ENCODE results near the gene OR6Q1.
"Not testable (repeated sequence)": the region's sequence is repeated elsewhere in the genome, so short reads cannot be mapped to it uniquely, and the experiment has no call there.

Gene OR6Q1

GRCh38 chr11:58030653-58031052 is at the start of gene OR6Q1:
TSS of gene OR6Q1 (plus strand) at chr11:58030953. CDS start at chr11:58030953, 0 bp downstream.
- DNase-seq (ENCODE audit: low read depth): no peak

- DNase-seq (ENCODE audit: low read depth): no peak
Observed at GRCh38 chr11:57981536-57981935, 49.2 kb upstream of the OR6Q1 start.

GRCh38 chr11:57982776-57983175 is 48.0 kb upstream of the OR6Q1 start:
- DNase-seq (ENCODE audit: low read depth): no peak

- DNase-seq (ENCODE audit: low read depth): no peak
Observed at GRCh38 chr11:57983191-57983590, 47.6 kb upstream of the OR6Q1 start.

GRCh38 chr11:57999523-57999922 is 31.2 kb upstream of the OR6Q1 start:
- DNase-seq (ENCODE audit: low read depth): not testable (repeated sequence)

GRCh38 chr11:58000021-58000420 is 30.7 kb upstream of the OR6Q1 start:
- DNase-seq (ENCODE audit: low read depth): not testable (repeated sequence)

GRCh38 chr11:58000699-58001098 is 30.1 kb upstream of the OR6Q1 start:
- no peak for DNase-seq (ENCODE audit: low read depth)

GRCh38 chr11:58003036-58003435 is 27.7 kb upstream of the OR6Q1 start:
- DNase-seq (ENCODE audit: low read depth): no peak

GRCh38 chr11:58003591-58003990 is 27.2 kb upstream of the OR6Q1 start:
- DNase-seq (ENCODE audit: low read depth): no peak

- DNase-seq (ENCODE audit: low read depth): no peak
Observed at GRCh38 chr11:58004664-58005063, 26.1 kb upstream of the OR6Q1 start.

- DNase-seq (ENCODE audit: low read depth): no peak
Observed at GRCh38 chr11:58006940-58007339, 23.8 kb upstream of the OR6Q1 start.

GRCh38 chr11:58011771-58012170 is 19.0 kb upstream of the OR6Q1 start:
- DNase-seq (ENCODE audit: low read depth): no peak

- no peak for DNase-seq (ENCODE audit: low read depth)
Observed at GRCh38 chr11:58023435-58023931, 7.3 kb upstream of the OR6Q1 start, which contains the start of gene OR9Q1. TSS of gene OR9Q1 (plus strand) at chr11:58023881. CDS start at chr11:58179445, 155,564 bp downstream.

- DNase-seq (ENCODE audit: low read depth): no peak
Observed at GRCh38 chr11:58024601-58025091, 6.1 kb upstream of the OR6Q1 start.

GRCh38 chr11:58027341-58027740 is 3.4 kb upstream of the OR6Q1 start:
- no peak for DNase-seq (ENCODE audit: low read depth)

GRCh38 chr11:58028687-58029411 is 1.9 kb upstream of the OR6Q1 start:
- DNase-seq (ENCODE audit: low read depth): no peak

GRCh38 chr11:58034471-58034870 is 3.7 kb downstream of the OR6Q1 start:
- no peak for DNase-seq (ENCODE audit: low read depth)

GRCh38 chr11:58039589-58039988 is 8.8 kb downstream of the OR6Q1 start:
- DNase-seq (ENCODE audit: low read depth): no peak

- no peak for DNase-seq (ENCODE audit: low read depth)
Observed at GRCh38 chr11:58043379-58043778, 12.6 kb downstream of the OR6Q1 start.

GRCh38 chr11:58046231-58046630 is 15.5 kb downstream of the OR6Q1 start:
- DNase-seq (ENCODE audit: low read depth): no peak

- DNase-seq (ENCODE audit: low read depth): no peak
Observed at GRCh38 chr11:58047818-58048217, 17.1 kb downstream of the OR6Q1 start.

- no peak for DNase-seq (ENCODE audit: low read depth)
Observed at GRCh38 chr11:58055806-58056401, 25.2 kb downstream of the OR6Q1 start.

- no peak for DNase-seq (ENCODE audit: low read depth)
Observed at GRCh38 chr11:58057481-58057880, 26.7 kb downstream of the OR6Q1 start.
